HG03521 (cell line): ENCODE measurements around the gene PRKAG2.

Experiments used
- ATAC-seq: cut with Tn5 transposase; IDR thresholded peaks from one replicate; pipeline ENCODE4 v1.9.1; 2021; ENCODE audit warnings: mild to moderate bottlenecking, moderate library complexity; ENCODE audit not compliant: unreplicated experiment

Gene PRKAG2

GRCh38 chr7:151663382-151664100, 213.4 kb downstream of the PRKAG2 start:
- ATAC-seq, result no peak

DNA sequence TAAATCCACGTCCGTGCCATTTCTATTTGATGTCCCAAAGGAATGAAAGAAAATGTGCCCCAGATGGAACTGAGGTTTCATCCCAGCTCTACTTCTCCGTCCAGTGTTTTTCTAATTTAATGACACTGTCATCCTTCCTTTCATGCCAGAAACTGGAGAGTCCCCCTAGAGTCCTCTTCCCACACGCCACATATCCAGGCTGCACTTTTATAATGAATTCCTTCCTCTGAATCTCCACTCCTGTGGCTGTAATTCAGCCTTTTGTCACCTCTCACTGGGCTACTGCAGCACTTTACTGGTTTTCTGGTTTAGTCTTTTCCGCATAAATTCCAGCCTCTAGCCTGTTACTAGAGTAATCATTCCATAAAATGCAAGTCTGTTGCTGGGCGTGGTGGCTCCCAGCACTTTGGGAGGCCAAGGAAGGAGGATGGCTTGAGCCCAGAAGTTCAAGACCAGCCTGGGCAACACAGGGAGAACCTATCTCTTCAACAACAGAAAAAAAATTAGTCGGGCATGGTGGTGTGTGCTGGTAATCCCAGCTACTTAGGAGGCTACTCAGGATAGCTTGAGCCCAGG, 214.6 kb downstream of the PRKAG2 start:
- no peak for ATAC-seq

DNA sequence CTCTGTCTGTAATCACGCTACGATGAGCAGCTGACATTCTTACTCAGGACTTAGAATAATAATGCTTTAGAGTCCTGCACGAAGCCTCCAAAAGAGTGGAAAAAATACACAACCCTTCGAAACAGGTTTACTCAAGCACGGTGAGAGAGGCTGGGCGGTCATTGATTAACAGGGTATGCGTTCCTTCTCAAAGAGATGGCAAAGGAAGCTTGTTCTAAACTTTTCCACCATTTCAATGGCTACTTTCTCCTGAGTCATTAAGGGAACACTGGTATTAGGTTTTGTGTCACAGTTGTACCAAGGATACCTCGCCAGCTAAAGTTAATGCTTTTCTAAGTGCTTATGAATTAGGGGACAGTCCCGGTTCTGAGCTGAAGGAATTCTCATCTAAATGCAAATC, 215.3 kb downstream of the PRKAG2 start:
- no peak for ATAC-seq

DNA sequence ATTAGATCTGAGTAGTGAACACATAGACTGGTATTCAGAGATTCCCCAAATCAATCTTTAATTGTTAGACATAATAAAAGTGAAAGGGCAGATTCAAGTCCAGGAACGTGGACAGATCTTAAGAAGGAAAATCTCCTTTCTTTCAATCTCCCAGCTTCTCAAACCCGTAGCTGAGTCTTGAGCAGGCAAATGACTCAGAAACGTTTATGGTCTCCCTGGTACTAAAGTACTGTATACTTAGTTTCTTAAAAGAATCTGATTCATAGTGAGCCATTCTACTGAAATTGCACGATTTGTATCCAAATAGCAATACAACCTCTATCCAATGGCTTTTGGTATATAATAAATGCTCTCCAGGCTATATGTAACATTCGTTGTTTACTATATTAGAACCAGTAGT, 216.8 kb downstream of the PRKAG2 start:
- no peak for ATAC-seq

DNA sequence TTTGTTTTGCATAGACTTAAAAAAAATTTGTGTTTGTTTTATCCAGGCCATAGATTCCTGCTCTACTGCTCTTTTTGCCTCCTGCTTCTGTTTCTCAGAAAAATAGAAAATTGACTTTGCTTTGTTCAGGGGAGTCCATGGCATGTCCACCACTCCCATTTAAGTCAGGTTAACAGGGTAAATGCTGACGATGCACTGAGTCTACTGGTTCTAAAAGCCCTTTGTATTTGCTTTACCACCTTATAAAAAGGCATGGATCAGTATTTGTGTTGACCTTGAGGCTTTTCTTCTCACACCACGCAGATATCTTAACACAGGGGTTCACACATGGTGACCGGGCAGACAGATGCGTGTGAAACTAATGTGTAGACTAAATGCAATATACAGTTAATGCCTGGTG, 217.7 kb downstream of the PRKAG2 start:
- no peak for ATAC-seq

DNA sequence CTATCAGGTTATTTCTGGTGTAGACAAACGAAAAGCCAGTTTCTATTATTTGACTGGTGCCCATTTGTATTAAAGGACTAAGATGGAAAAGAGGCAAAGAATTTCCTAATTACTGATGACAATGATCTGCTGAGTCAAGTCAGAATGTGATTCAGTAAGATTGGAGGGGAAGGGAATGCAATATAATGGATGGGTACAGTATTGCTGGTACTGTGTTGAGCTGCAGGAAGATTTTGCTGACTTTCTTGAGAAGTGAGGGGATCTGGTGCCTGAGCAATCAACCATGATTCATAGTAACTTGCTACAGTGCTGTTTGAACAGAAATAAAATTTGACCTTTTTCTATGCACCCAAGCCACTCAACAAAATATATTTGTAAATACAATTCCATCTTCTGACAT, 218.1 kb downstream of the PRKAG2 start:
- no peak for ATAC-seq

- no peak for ATAC-seq
Measured at GRCh38 chr7:151657173-151657572, 219.7 kb downstream of the PRKAG2 start.

- no peak for ATAC-seq
Measured at GRCh38 chr7:151655555-151655954, 221.4 kb downstream of the PRKAG2 start.

GRCh38 chr7:151652111-151652510, 224.8 kb downstream of the PRKAG2 start:
- ATAC-seq, result no peak

GRCh38 chr7:151650161-151650560, 226.8 kb downstream of the PRKAG2 start:
- no peak for ATAC-seq

GRCh38 chr7:151648429-151648828, 228.5 kb downstream of the PRKAG2 start:
- no peak for ATAC-seq

GRCh38 chr7:151647874-151648273, 229.0 kb downstream of the PRKAG2 start:
- ATAC-seq, result no peak

DNA sequence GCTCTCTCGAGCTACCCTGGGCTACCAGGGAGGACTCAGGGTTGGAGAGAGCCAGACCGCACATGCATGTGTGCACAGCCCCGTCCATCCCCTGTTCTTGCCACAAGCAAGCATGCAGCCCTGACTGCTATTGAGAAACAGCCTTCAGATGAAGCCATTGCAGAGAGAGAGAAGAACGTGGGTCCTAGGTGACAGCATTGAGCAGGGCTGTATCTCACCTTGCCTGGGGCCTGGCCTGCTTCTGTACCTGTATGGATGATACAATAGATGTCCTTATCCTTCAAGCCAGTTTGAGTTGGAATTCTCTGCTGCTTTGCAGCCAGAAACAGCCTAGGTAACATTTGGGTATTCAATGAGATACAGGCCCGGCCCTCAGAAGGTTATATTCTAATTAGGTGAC, 229.9 kb downstream of the PRKAG2 start:
- no peak for ATAC-seq

DNA sequence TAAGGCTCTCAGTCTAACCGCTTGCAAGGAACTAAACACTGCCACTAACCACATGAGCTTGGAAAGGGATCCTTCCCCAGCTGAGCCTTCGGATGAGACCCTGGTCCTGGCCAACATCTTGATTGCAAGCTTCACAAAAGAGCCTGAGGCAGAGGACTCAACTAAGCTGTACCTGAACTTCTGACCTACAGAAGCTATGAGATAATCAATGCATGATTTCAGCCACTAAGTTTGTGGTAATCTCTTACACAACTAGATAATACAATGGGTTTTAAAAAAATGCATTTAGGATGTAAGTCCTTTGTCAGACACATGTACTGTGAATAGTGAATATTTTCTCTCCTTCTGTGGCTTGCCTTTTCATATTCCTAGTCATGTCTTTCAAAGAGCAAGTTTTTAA, 231.6 kb downstream of the PRKAG2 start:
- ATAC-seq, result no peak

- ATAC-seq, result no peak
Measured at GRCh38 chr7:151644554-151644953, 232.4 kb downstream of the PRKAG2 start.

- ATAC-seq, result no peak
Measured at GRCh38 chr7:151642746-151643145, 234.2 kb downstream of the PRKAG2 start.

DNA sequence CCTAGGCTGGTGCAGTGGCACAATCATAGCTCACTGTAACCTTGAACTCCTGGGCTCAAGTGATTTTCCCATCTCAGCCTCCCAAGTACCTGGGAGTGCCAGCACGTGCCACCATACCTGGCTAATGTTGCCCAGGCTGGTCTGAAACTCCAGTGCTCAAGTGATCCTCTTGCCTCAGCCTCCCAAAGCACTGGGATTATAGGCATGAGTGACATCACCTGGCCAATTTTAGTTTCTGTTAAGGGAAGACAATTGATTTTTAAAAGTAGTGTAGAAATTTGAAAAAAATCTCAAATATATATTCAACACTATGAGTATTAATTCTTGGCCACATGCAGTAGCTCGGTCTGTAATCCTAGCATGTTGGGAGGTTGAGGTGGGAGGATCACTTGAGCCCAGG, 235.3 kb downstream of the PRKAG2 start:
- no peak for ATAC-seq

DNA sequence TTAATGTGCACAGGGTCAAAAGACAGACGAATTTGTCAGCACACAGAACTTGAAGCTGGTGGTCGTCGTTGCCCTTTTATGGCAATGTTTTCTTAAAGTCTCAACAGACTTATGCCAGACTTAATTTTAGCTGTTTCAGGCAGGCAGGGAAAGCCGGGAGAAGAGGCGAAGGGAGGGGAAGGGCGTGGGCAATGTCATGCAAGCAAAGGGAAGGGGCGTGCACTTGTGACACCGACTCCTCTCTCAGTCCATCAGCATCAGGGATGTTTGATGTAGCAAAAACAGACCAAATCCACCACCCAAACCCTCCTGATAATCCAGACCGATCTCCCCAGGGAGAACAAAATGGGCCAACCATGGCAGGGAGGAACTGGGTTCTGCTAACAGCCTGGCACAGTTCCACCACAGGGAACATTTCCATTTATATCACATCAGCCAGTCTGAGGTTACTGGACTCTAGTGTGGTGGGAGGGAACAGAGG, 239.1 kb downstream of the PRKAG2 start:
- ATAC-seq, result no peak

DNA sequence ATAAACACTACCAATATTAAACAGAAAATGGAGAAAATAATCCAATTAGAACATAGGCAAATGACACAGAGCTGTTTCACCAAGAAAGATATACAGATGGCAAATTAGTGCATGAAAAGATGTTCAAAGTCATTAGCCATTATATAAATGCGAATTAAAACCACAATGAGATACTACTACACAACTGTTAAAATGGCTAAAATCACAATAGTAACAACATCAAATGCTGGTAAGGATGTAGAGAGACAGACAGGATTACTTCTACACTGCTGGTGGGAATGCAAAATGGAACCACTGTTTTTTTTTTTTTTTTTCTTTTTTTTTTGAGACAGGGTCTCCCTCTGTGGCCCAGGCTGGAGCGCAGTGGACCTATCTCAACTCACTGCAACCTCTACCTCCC, 242.3 kb downstream of the PRKAG2 start:
- no peak for ATAC-seq

GRCh38 chr7:151633516-151633812, 243.5 kb downstream of the PRKAG2 start:
- no peak for ATAC-seq

GRCh38 chr7:151632750-151633515, 244.0 kb downstream of the PRKAG2 start:
- peak; percentile 37 for ATAC-seq
